Naive thymus-derived CD4-positive, alpha-beta T cell (primary cell): ENCODE results near the gene PSTPIP2. TPM values are rescaled to one million over a fixed set of nuclear protein-coding genes. Genes with fewer than 3 reads are reported as not detected.

Experiments
- ATAC-seq: fragments of 150-1000 bp; cut with Tn5 transposase; 2 replicates; pipeline ENCODE4 v1.10.0; 2021; ENCODE audit warnings: mild to moderate bottlenecking, moderate library complexity
- CTCF ChIA-PET: fragments of 350-600 bp; sonication (Branson Sonifier 250); formaldehyde crosslinking; loops from one replicate; lab custom pipeline; 2021; ENCODE audit warnings: antibody characterized with exemption; lab: Charles Lee
- POLR2A ChIA-PET: fragments of 350-600 bp; sonication (Branson Sonifier 250); formaldehyde crosslinking; loops from one replicate; lab custom pipeline; 2021; ENCODE audit warnings: antibody characterized with exemption, inconsistent platforms; lab: Charles Lee
- DNase-seq, 9 donors: peaks; one replicate each; pipeline versions ENCODE4 v3.0.0 to v3.0.0-alpha.2; 2020 to 2022; ENCODE audit warnings: mixed read lengths in 1 of 9
- H3K27ac ChIP-seq: one replicate; pipeline ENCODE4 v1.7.0; 2013; ENCODE audit warnings: mild to moderate bottlenecking, low read depth, low read length, moderate library complexity
- H3K27me3 ChIP-seq, 2 donors: one replicate each; pipeline ENCODE4 v1.7.0; 2013; ENCODE audit warnings: low read length in 2 of 2, mild to moderate bottlenecking in 2 of 2, moderate library complexity in 2 of 2; ENCODE audit not compliant: control insufficient read depth in 2 of 2, insufficient read depth in 2 of 2
- H3K36me3 ChIP-seq, 3 experiments: 1 replicate in 2 of 3; 2 replicates in 1 of 3; pipeline ENCODE4 v1.7.0; 2013; ENCODE audit warnings: low read length in 3 of 3, mild to moderate bottlenecking in 3 of 3, moderate library complexity in 1 of 3; ENCODE audit not compliant: insufficient read depth in 3 of 3, control insufficient read depth in 2 of 3
- H3K4me1 ChIP-seq, 2 donors: one replicate each; pipeline ENCODE4 v1.7.0; 2013; ENCODE audit warnings: low read length in 2 of 2, mild to moderate bottlenecking in 2 of 2, moderate library complexity in 1 of 2; ENCODE audit not compliant: control insufficient read depth in 2 of 2, insufficient read depth in 2 of 2
- H3K4me3 ChIP-seq: 2 replicates; pipeline ENCODE4 v1.7.0; 2013; ENCODE audit warnings: mild to moderate bottlenecking, low read length
- H3K9me3 ChIP-seq, 3 experiments: 1 replicate in 2 of 3; 2 replicates in 1 of 3; pipeline ENCODE4 v1.7.0; 2013; ENCODE audit warnings: low read length in 3 of 3; ENCODE audit not compliant: control insufficient read depth in 2 of 3
- H3K27ac Mint-ChIP-seq, 9 donors: one replicate each; pipeline ENCODE4 v1.8.0; 2020 to 2022; ENCODE audit warnings: mixed read lengths in 9 of 9, mild to moderate bottlenecking in 8 of 9, moderate library complexity in 5 of 9, inconsistent platforms in 2 of 9
- H3K27me3 Mint-ChIP-seq, 5 donors: one replicate each; pipeline ENCODE4 v1.8.0; 2021 to 2022; ENCODE audit warnings: mixed read lengths in 5 of 5, mild to moderate bottlenecking in 1 of 5
- H3K36me3 Mint-ChIP-seq, 5 donors: one replicate each; pipeline ENCODE4 v1.8.0; 2020 to 2022; ENCODE audit warnings: mixed read lengths in 5 of 5, mild to moderate bottlenecking in 3 of 5, inconsistent platforms in 1 of 5
- H3K4me1 Mint-ChIP-seq, 7 donors: one replicate each; pipeline ENCODE4 v1.8.0; 2020 to 2022; ENCODE audit warnings: mixed read lengths in 7 of 7, mild to moderate bottlenecking in 3 of 7, inconsistent platforms in 1 of 7
- H3K4me3 Mint-ChIP-seq, 10 donors: one replicate each; pipeline ENCODE4 v1.8.0; 2020 to 2022; ENCODE audit warnings: mild to moderate bottlenecking in 10 of 10, mixed read lengths in 10 of 10, moderate library complexity in 6 of 10, inconsistent platforms in 2 of 10
- H3K9me3 Mint-ChIP-seq, 11 donors: one replicate each; pipeline ENCODE4 v1.8.0; 2020 to 2022; ENCODE audit warnings: mixed read lengths in 11 of 11, mild to moderate bottlenecking in 4 of 11, inconsistent platforms in 1 of 11, moderate library complexity in 1 of 11
- intact Hi-C, 2 donors: fragments of 100-400 bp; cut with micrococcal nuclease; formaldehyde crosslinking; loops; one replicate each; pipeline ENCODE4 v1.15.1; 2023
- polyA plus RNA-seq, 2 donors: library from polyadenylated mRNA; unstranded; fragments of 300-500 nt; fragmentation: Illumina TruSeq; gene quantifications; one replicate each; pipeline ENCODE4 v1.2.3, GENCODE V29; 2021
- total RNA-seq, 6 experiments: library from RNA in 5 of 6; stranded (reverse) in 5 of 6; gene quantifications; 1 replicate in 5 of 6; 2 replicates in 1 of 6; pipeline ENCODE4 v1.2.3 and lab custom pipeline; 2021 to 2026

Gene PSTPIP2
- total and polyA plus RNA-seq, 7 experiments from 2014 or later: 11.1 to 24.6 (median 15.2) TPM

- intact Hi-C loops: no loop called here
- H3K4me1 ChIP-seq: no peaks in the 10 kb centered on the region
- Mint-ChIP-seq H3K4me1 (peaks cover 0 to 4% (median 0%) of the 10 kb centered on the region in 7 donors), H3K36me3 (peaks cover 0 to 6% (median 4%) of the 10 kb centered on the region in 5 donors), H3K27me3 (no peaks in the 10 kb centered on the region), H3K27ac (no peak overlapping the region), H3K9me3 (no peaks in the 10 kb centered on the region), H3K4me3 (no peak overlapping the region)
- peaks cover 0 to 3% (median 0%) of the 10 kb centered on the region in 3 experiments for H3K36me3 ChIP-seq
- ATAC-seq (no peak), DNase-seq (no peak)
- H3K4me3 ChIP-seq: no peak overlapping the region
- ChIA-PET POLR2A (no interaction called here), CTCF (no interaction called here)
- no peaks in the 10 kb centered on the region for H3K9me3 ChIP-seq
- no peaks in the 10 kb centered on the region for H3K27me3 ChIP-seq
- no peak overlapping the region for H3K27ac ChIP-seq
Observed at GRCh38 chr18:45980229-45980628, 91.8 kb downstream of the PSTPIP2 start.

GRCh38 chr18:45978084-45978483, 94.0 kb downstream of the PSTPIP2 start:
- H3K9me3 ChIP-seq: no peaks in the 10 kb centered on the region
- no peak overlapping the region for H3K27ac Mint-ChIP-seq
- POLR2A ChIA-PET: no interaction called here

GRCh38 chr18:45976974-45977373, 95.1 kb downstream of the PSTPIP2 start:
- DNase-seq (no peak), ATAC-seq (no peak)
- H3K4me1 Mint-ChIP-seq: peaks cover 0 to 9% (median 7%) of the 10 kb centered on the region in 7 donors
- ChIA-PET CTCF (interaction anchor here (0.7 kb wide), 1 partner anchor 97 kb away, joined by 3 read pairs; no protein-coding TSS in a partner anchor), POLR2A (interaction anchor here (0.6 kb wide), 1 partner anchor 109 kb away, joined by 4 read pairs; no protein-coding TSS in a partner anchor)
- no peaks in the 10 kb centered on the region for H3K36me3 Mint-ChIP-seq
- peak overlapping the region in 1 of 9 donors; percentile 15 for H3K27ac Mint-ChIP-seq
- no peaks in the 10 kb centered on the region for H3K27me3 Mint-ChIP-seq
- Histone ChIP-seq H3K9me3 (no peaks in the 10 kb centered on the region), H3K4me3 (no peak overlapping the region), H3K4me1 (peaks cover 0 to 6% of the 10 kb centered on the region in 2 donors), H3K27me3 (no peaks in the 10 kb centered on the region), H3K27ac (no peak overlapping the region), H3K36me3 (no peaks in the 10 kb centered on the region)
- no peaks in the 10 kb centered on the region for H3K9me3 Mint-ChIP-seq
- intact Hi-C loops: no loop called here
- no peak overlapping the region for H3K4me3 Mint-ChIP-seq

More at GRCh38 chr18:45978084-45978483, 94.0 kb downstream of the PSTPIP2 start:
- intact Hi-C loops: no loop called here
- Histone ChIP-seq H3K27ac (no peak overlapping the region), H3K4me1 (peaks cover 0 to 6% of the 10 kb centered on the region in 2 donors), H3K36me3 (no peaks in the 10 kb centered on the region), H3K4me3 (no peak overlapping the region), H3K27me3 (no peaks in the 10 kb centered on the region)
- peaks cover 0 to 4% (median 0%) of the 10 kb centered on the region in 5 donors for H3K36me3 Mint-ChIP-seq
- H3K27me3 Mint-ChIP-seq: no peaks in the 10 kb centered on the region
- peaks cover 0 to 9% (median 7%) of the 10 kb centered on the region in 7 donors for H3K4me1 Mint-ChIP-seq
- CTCF ChIA-PET: interaction anchor here (0.8 kb wide), 1 partner anchor 95 kb away, joined by 4 read pairs; no protein-coding TSS in a partner anchor
- no peak overlapping the region for H3K4me3 Mint-ChIP-seq
- no peaks in the 10 kb centered on the region for H3K9me3 Mint-ChIP-seq
- ATAC-seq: no peak
- DNase-seq: no peak

GRCh38 chr18:45976566-45976965, 95.5 kb downstream of the PSTPIP2 start:
- Mint-ChIP-seq H3K4me3 (no peak overlapping the region), H3K27me3 (no peaks in the 10 kb centered on the region), H3K4me1 (peaks cover 0 to 9% (median 7%) of the 10 kb centered on the region in 7 donors), H3K9me3 (no peaks in the 10 kb centered on the region), H3K27ac (peak overlapping the region in 1 of 9 donors; percentile 38), H3K36me3 (no peaks in the 10 kb centered on the region)
- peaks cover 0 to 6% of the 10 kb centered on the region in 2 donors for H3K4me1 ChIP-seq
- ChIA-PET POLR2A (no interaction called here), CTCF (interaction anchor here (0.7 to 1.2 kb wide), 2 partner anchors 97 to 311 kb away, joined by 3 read pairs; no protein-coding TSS in a partner anchor)
- H3K36me3 ChIP-seq: no peaks in the 10 kb centered on the region
- ATAC-seq: no peak
- H3K27me3 ChIP-seq: no peaks in the 10 kb centered on the region
- intact Hi-C loops: no loop called here
- no peak overlapping the region for H3K27ac ChIP-seq
- no peak overlapping the region for H3K4me3 ChIP-seq
- H3K9me3 ChIP-seq: no peaks in the 10 kb centered on the region
- DNase-seq: no peak

GRCh38 chr18:45974088-45974536, 97.9 kb downstream of the PSTPIP2 start:
- H3K27me3 ChIP-seq: no peaks in the 10 kb centered on the region
- Mint-ChIP-seq H3K4me1 (peaks cover 0 to 9% (median 7%) of the 10 kb centered on the region in 7 donors), H3K36me3 (no peaks in the 10 kb centered on the region), H3K4me3 (peak overlapping the region in 4 of 10 donors; percentile 3 to 35 (median 12)), H3K27ac (peak overlapping the region in 3 of 9 donors; percentile 13 to 77 (median 56)), H3K27me3 (no peaks in the 10 kb centered on the region), H3K9me3 (no peaks in the 10 kb centered on the region)
- intact Hi-C loops: loop anchor here (1.0 to 2.0 kb wide), 12 partner anchors 11 to 353 kb away; no protein-coding TSS in a partner anchor
- H3K4me1 ChIP-seq: peaks cover 0 to 6% of the 10 kb centered on the region in 2 donors
- peak; percentile 94 for ATAC-seq
- CTCF ChIA-PET: interaction anchor here (0.6 to 1.5 kb wide), 6 partner anchors 10 to 308 kb away, joined by 3 to 5 read pairs (median 4); no protein-coding TSS in a partner anchor
- POLR2A ChIA-PET: interaction anchor here (0.7 to 1.0 kb wide), 2 partner anchors 12 to 100 kb away, joined by 3 read pairs; no protein-coding TSS in a partner anchor
- no peaks in the 10 kb centered on the region for H3K9me3 ChIP-seq
- H3K36me3 ChIP-seq: no peaks in the 10 kb centered on the region
- no peak overlapping the region for H3K27ac ChIP-seq
- peak in 8 of 9 donors; percentile 36 to 68 (median 60) for DNase-seq
- no peak overlapping the region for H3K4me3 ChIP-seq

GRCh38 chr18:45967007-45967706, 104.9 kb downstream of the PSTPIP2 start, which contains the start of gene EPG5:
Gene EPG5 (minus strand): TSS chr18:45967329. CDS start chr18:45967239, 90 bp downstream.
- H3K27me3 ChIP-seq: no peaks in the 10 kb centered on the region
- H3K36me3 ChIP-seq: peaks cover 0 to 5% (median 0%) of the 10 kb centered on the region in 3 experiments
- CTCF ChIA-PET: no interaction called here
- peaks cover 0 to 15% (median 10%) of the 10 kb centered on the region in 5 donors for H3K36me3 Mint-ChIP-seq
- POLR2A ChIA-PET: no interaction called here
- peak within 1 kb of the TSS; percentile 94 to 100 (median 97) for H3K4me3 Mint-ChIP-seq
- peak; percentile 98 for ATAC-seq
- H3K9me3 ChIP-seq: no peaks in the 10 kb centered on the region
- peaks cover 0 to 4% (median 0%) of the 10 kb centered on the region in 11 donors for H3K9me3 Mint-ChIP-seq
- peaks cover 14 to 25% of the 10 kb centered on the region in 2 donors for H3K4me1 ChIP-seq
- DNase-seq: peak; percentile 73 to 91 (median 90)
- peak within 1 kb of the TSS; percentile 86 for H3K27ac ChIP-seq
- H3K4me3 ChIP-seq: peak within 1 kb of the TSS; percentile 79
- peaks cover 33 to 55% (median 47%) of the 10 kb centered on the region in 7 donors for H3K4me1 Mint-ChIP-seq
- intact Hi-C loops: loop anchor here (1.0 to 10.0 kb wide), 15 partner anchors 31 to 1968 kb away; partner anchors contain the start of genes ATP5F1A (in 2 of the 2), HAUS1 (in 2 of the 2), HDHD2 (in 1 of the 2) and SMAD2 (in 1 of the 2)
- H3K27ac Mint-ChIP-seq: peak within 1 kb of the TSS; percentile 84 to 98 (median 97)
- H3K27me3 Mint-ChIP-seq: no peaks in the 10 kb centered on the region
